Smooth muscle cell of the brain vasculature (primary cell): ENCODE results near the gene NRTN.
"Not testable (repeated sequence)": the region's sequence is repeated elsewhere in the genome, so short reads cannot be mapped to it uniquely, and the experiment has no call there.

Source experiments
- DNase-seq: peaks from one replicate; pipeline ENCODE4 v3.0.0-alpha.2; 2012; ENCODE audit warnings: low read depth, low spot score

Gene NRTN

DNA sequence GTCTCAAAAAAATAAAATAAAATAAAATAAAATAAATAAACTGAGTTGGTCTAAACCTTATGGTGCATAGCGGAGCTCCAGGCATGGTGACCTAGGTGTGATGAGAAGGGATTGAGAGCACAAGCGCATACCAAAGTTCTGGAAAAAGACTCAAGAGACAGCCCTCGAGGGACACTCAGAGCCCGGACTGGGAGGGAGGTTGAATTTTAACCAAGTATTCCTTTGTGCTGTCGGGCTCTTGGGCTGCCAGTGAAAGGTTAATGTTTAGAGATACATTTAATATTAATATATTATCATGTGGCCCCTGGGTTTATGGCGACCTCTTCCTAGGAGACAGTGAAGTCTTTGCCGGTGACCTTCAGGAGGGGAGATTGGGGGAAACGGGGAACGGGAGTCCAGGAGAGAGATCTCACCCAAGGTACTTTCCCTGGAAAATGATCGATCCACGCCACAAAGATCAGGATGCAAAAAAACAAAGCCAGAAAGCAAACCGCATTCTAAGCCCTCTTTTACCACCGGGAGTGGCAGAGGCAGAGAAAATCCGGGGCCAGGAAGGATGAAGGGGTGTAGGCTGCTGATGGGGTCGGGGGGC is 33.0 kb downstream of the NRTN start:
- no peak for DNase-seq

DNA sequence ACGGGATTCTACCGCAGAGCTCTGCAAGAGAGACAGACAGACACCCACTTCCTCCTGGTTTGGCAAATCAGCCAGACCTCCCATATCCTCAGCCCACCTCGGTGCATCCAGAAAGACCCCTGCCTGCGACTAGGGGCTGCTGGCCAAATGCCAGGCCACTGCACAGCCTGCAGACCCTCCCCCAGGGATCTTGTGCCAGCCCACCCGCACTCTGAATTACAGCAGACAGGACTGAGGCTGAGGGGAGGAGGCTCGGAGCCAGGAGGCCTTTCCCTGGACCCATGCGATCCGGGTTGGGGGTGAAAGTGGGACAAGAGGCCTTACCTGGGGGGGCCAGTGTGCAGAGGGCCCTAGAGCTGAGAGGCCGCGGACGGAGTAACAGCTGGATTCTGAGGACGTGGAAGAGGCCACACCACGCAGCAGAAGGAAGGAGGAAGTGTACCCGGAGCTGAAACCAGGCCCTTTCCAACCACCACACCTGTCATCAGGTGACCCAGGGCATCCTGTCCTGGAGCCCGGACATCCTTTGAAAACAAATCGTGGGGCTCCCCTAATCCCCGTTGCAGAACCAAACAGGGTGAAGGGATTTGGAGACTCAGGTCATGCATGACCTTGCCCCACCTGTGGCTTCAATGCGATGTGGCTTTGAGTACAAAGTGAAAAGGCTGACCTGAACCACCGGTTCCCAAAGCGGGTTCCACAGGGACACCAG is 33.6 kb downstream of the NRTN start:
- no peak for DNase-seq

DNA sequence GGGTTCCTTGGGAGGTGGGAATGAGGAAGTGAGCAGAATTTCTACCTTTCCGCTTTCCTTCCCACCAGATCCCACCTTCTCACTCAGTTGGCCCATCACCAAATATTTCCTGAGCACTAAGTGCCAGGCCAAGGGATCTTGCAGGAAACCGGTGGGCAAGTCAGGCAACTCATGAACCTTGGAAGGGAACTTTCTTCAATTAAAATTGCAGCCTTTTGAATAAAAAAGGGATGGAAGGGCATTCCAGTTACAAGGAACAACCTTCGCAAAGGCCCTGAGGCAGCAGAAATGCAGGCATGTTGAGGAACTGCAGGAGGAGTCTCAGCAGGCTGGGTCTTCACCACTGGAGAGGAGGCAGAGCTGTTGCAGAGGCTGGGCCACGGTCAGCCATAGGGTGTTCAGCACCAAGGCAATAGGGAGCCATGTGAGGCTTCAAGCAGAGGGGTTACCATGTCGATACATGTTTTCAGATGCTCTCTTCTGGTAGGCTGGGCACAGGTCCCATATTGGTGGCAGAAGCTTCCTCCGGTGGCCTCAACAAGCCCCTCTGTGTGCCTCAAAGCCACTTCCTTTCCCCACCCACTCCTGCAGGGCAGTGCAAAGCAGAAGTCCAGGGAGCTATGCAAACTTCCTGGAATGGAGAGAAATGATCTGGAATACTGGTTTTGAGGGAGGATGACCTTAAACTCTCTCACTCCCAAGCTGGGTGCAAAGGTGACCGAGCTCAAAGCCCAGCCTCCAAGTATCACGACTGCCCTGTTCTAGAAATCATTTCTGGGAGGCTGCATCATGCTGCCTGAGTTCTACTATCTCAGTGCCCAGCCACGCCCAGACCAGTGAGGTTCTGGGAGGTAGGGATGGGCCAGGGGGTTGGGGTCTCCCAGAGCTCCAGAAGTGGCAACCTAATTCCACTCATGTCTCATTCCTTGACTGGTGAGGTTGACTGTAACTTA is 34.5 kb downstream of the NRTN start, which contains the start of gene FUT6:
Gene FUT6 (minus strand): TSS at position 638 of the 953 bp plus-strand sequence. CDS start 7,135 bp downstream, outside the sequence.
- no peak for DNase-seq

DNA sequence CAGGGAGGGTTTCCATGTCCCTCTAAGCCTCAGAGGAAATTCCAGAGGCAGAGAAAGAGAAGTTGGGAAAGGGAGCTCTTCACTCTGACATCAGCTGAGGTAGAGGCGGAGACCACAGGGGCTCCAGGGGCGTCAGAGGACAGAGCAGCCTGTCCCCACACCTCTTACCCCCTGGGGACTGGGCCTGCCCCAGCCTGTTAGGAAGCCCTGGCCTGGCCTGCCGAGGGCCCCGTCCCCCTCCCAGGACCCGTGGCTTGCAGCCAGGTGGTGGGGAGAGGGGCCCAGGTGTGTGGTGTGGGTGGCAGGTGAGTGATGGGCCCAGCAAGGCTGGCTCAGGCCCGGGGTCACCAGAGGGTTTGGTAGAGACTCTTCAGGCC is 36.9 kb downstream of the NRTN start:
- not testable (repeated sequence) for DNase-seq

DNA sequence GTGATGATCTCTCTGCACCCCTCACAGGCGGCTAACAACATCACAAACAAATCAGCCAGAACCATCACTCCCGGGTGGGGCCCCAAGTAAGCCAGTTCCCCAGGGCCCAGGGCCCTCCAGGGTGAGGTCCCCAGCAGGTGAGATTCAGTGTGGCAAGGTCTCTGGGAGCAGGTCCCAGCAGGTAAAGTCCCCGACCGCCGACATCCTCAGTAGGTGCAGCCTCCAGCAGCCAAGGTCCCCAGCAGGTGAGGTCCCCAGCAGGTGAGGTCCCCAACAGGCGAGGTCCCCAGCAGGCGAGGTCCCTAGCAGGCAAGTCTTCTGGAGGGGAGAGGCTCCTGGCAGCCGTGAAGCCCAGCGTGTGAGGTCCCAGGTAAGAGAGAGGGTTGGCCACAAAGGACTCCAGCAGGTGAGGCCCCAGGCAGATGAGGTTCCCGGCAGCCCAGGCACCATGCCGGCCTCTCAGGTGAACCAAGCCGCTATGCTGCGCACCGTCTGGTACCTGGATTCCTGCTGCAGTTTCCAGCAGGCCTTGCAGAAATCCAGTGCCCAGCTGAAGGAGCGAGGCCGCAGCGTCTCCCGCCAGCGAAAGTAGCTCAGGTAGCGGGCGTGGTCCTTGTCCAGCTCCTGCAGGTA is 38.5 kb downstream of the NRTN start:
- no peak for DNase-seq

DNA sequence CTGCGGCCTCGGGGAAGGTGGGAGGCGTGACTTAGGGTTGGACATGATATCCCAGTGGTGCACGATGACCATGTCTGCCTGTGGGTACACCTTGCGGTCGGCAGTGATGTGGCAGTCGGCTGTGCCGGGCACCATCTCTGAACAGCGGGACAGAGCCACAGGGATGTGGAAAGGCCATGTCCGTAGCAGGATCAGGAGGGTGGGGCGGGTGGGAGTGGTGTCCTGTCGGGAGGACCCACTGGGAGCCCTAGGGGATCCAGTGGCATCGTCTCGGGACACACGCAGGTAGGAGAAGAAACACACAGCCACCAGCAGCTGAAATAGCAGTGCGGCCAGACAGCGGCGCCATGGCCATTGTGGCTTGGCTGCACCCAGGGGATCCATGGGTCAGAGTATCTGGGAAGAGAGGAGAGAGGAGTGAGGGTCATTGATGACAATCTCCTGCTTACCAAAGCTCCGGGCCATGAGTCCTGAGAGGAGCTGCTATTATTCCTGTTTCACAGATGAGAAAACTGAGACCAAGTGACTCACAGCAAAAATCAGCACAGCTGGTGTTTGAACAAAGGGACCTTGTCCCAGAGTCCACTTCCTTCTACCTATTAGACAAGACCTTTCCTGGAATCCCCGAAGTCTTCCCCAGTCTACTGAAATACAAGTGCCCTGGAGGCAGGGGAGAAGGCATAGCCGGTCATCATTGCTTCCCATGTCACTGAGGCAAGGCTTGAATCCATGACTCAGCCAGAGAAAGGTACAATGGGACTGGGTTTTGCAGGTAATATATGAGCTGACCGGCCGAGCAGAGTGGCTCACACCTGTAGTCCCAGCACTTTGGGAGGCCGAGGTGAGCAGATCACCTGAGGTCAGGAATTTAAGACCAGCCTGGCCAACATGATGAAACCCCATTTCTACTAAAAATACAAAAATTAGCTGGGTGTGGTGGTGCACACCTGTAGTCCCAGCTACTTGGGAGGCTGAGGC is 39.9 kb downstream of the NRTN start:
- DNase-seq, result no peak

DNA sequence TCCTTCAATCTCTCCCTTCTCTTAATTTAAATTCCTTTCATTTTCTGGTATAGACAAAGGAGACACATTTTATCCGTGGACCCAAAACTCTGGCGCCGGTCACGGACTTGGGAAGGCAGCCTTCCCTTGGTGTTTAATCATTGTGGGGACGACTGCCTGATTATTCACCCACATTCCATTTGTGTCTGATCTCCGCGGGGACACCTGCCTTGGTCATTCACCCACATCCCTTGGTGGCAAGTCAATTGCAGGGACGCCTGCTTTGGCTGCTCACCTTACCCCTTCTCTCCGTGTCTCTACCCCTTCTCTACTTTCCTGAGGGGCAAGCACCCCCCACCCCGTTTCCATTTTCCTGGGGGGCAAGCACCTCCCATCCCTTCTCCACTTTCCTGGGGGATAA is 43.0 kb downstream of the NRTN start:
- DNase-seq, result not testable (repeated sequence)

DNA sequence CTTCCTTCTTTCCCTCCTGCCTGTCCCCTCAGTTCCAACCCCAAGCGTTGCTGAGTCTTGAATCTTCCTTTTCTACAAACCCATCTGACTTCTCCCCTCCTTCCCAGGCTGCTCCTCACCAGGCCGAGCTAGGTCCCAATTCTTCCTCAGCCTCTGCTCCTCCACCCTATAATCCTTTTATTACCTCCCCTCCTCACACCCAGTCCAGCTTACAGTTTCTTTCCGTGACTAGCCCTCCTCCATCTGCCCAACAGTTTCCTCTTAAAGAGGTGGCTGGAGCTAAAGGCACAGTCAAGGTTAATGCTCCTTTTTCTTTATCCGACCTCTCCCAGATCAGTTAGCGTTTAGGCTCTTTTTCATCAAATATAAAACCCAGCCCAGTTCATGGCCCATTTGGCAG is 43.8 kb downstream of the NRTN start:
- DNase-seq, result not testable (repeated sequence)

DNA sequence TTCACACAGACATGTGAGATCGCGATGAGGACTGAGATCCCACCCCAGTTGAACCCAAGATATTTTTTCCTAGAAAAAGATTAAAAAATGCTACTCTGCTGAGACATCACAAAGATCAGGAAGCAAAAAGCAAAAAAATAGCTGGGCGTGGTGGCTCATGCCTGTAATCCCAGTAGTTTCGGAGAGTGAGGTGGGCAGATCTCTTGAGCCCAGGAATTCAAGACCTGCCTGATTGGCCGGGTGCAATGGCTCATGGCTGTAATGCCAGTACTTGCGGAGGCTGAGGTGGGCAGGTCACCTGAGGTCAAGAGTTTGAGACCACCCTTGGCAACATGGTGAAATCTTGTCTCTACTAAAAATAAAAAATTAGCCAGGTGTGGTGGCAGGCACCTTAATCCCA is 45.3 kb downstream of the NRTN start:
- DNase-seq, result no peak

DNA sequence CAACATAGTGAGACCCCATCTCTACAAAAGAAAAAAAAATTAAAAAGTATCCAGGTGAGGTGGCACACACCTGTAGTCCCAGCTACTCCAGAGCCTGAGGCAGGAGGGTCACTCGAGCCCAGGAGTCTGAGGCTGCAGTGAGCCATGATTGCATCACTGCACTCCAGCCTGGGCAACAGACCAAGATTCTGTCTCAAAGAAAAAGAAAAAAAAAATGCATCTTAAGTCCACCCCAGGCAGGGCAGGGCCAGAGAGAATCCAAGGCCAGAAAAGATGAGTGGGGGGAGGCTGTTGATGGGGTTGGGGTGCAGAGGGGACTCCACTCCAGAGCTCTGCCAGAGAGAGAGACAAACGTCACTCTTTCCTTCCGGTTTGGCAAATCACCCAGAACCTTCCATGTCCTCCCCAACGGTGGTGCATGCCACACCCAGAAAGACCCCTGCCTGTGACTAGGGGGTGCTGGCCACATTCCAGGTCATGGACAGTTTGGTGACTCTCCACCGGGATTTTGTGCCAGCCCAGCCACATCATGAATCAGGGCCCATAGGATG is 46.0 kb downstream of the NRTN start:
- DNase-seq, result no peak

DNA sequence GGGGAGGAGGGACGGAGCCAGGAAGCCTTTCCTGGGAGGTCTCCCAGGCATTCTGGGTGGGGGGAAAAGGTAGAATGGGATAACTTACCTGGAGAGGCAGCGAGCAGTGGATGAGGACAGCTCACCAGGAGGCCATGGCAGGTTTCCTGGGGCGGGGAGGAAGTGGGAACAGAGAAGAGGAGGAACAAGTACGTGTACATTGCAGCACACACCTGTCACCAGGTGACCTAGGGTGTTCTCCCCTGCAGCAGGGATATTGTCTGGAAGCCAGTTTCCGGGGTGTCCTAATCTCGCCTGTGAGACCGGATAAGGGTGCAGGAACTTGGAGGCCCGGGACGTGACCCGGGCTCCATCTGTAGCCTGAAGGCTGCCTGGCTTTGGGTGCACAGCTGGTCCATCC is 46.4 kb downstream of the NRTN start, which contains the start of gene FUT3:
Gene FUT3 (minus strand): TSS at position 148 of the 400 bp plus-strand sequence.
- no peak for DNase-seq

DNA sequence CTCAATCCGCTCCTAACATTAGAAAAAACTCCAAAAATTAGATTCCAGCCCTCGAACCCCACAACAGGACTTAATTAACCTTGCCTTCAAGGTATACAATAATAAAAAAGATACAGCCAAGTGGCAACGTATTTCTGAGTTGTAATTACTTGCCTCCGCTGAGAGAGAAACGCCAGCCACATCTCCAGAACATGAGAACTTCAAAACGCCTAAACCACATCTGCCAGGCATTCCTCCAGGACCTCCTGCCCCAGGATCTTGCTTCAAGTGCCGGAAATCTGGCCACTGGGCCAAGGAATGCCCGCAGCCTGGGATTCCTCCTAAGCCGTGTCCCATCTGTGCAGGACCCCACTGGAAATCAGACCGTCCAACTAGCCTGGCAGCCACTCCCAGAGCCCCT is 49.3 kb downstream of the NRTN start:
- not testable (repeated sequence) for DNase-seq

DNA sequence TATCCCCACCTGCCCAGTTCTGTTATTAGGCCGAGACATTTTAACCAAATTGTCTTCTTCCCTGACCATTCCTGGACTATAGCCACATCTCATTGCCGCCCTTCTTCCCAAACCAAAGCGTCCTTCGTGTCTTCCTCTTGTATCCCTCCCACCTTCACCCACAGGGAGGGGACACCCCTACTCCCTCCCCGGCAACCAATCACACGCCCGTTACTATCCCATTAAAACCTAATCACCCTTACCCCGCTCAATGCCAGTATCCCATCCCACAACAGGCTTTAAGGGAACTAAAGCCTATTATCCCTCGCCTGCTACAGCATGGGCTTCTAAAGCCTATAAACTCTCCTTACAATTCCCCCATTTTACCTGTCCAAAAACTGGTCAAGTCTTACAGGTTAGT is 50.3 kb downstream of the NRTN start:
- not testable (repeated sequence) for DNase-seq

DNA sequence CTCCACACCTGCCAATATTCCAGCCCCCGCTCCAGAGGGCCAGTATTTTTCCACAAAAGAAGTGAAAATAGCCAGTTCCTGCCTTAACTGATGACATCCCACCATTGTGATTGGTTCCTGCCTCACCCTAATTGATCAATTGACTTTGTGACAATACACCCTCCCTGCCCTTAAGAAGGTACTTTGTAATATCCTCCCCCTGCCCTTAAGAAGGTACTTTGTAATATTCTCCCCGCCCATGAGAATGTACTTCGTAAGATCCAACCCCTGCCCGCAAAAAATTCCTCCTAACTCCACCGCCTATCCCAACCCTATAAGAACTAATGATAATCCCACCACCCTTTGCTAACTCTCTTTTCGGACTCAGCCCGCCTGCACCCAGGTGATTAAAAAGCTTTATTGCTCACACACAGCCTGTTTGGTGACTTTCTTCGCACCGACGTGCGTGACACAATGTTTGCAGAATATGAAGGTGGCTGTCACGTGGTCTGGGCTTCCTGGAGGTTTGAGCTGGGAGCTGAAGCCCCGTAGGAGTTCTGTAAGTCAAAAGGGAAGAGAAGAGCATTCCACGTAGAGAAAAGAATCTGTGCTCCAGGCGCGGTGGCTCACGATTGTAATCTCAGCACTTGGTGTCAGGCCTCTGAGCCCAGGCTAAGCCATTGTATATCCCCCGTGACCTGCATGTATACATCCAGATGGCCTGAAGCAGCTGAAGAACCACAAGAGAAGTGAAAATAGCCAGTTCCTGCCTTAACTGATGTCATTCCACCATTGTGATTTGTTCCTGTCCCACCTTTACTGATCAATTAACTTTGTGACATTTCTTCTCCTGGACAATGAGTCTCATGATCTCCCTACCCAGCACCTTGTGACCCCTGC is 52.6 kb downstream of the NRTN start:
- no peak for DNase-seq

DNA sequence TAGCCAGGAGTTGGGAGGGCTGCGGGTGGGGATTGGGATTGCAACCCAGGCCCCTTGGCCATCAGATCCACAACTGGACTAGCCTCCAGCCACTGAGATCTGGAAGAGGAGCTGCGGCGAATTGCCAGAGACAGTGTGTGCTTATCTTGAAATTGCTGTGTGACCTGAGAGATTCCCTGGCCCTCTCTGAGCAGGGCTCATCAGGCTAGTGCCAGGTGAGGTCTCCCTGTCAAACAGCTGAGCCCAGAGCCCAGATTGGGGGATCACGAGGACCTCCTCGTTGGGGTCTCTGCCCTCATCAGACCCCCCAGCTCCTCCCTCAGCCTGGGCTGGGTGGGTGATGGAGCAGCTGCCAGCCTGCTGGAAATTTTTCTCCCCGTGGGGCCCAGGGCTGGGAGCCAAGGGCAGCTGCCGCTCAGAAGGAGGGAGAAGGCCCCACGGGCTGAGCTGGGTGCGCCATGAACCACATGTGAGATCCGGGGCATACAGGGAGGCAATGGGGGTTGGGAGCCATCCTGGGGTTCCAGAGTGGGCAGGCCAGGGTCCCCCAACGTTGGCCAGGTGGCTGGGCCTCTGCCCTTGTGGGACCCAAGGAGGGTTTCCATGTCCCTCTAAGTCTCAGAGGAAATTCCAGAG is 58.3 kb downstream of the NRTN start:
- no peak for DNase-seq

DNA sequence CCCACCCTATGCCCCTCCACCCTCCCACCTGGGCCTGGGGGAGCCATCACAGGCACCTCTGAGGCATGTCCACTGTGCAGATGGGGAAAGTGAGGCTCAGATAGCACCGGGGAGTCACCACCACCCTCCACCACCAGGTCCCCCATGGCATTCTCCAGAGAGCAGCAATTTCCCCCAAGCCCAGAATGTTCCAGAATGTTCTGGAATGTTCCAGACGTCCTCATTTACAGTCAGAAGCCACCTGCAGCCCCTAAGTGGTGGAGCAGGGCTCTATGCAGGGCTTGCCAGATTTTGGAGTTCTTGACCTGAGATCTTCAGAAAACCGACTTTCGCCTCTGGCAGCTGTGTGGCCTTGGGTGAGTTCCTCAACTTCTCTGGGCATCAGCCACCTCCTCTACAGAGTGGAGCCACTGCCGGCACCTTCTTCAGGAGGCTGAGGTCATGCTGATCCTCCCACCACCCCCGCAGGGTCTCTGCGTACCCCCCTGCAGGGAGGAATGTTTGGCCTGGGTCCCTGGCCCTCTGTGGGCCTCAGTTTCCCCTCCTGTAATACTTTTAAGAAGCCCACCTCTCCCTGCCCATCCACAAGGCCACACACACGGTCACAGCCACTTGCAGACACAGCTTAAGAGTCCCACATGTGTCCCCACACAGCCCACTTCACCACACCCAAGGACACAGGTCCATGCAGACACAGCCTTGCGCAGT is 59.3 kb downstream of the NRTN start:
- no peak for DNase-seq

DNA sequence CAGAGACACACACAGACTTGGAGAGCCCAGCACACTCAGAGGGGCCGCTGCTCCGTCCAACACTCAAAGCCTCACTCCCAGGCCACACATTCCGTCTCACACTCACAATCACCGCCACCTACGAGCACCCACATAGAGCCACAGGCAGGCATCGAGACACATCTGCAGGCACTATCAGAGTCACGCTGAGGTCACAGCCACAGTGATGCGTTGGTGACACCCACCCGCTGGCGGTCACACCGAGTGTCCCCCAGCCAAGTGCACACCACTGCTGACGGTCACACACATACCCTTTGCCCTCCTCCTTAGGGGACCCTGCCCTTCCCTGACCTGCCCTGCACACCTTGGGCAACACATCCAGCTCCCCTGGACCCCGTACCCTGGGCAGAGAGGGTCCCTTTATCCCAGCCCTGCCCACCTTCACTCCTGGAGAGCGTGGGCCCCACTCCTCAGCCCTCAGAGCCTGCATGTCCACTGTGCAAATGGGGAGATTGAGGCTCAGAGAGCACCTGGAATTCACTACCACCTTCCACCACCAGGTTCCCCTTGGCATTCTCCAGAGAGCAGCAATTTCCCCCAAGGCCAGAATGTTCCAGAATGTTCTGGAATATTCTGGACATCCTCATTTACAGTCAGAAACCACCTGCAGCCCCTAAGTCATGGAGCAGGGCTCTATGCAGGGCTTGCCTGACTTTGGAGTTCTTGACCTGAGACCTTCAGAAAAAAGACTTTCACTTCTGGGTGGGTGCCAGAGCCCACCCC is 60.0 kb downstream of the NRTN start:
- no peak for DNase-seq
